ENCODE measurements around the gene TAF1.
"Not testable (repeated sequence)": the region's sequence is repeated elsewhere in the genome, so short reads cannot be mapped to it uniquely, and the experiment has no call there.

TAF1 gene

GRCh38 chrX:71504346-71504745 is 138.2 kb downstream of the TAF1 start:
- no peak for DNase-seq

- DNase-seq, result no peak
Measured at GRCh38 chrX:71509289-71509688, 143.1 kb downstream of the TAF1 start.

- DNase-seq, result no peak
Measured at GRCh38 chrX:71510161-71510560, 144.0 kb downstream of the TAF1 start.

- DNase-seq, result not testable (repeated sequence)
Measured at GRCh38 chrX:71513731-71514130, 147.6 kb downstream of the TAF1 start.

GRCh38 chrX:71514367-71515037 is 148.3 kb downstream of the TAF1 start:
- DNase-seq, result peak; percentile 7

- DNase-seq, result no peak
Measured at GRCh38 chrX:71515038-71515396, 148.9 kb downstream of the TAF1 start.

Data from T-helper 9 cell (primary cell).